OCI-LY7 (cell line): ENCODE results near the gene EP400.

Source experiments
- EZH2phosphoT487 ChIP-seq: fragments of 200-600 bp; sonication (generic); IDR thresholded peaks from 2 replicates; pipeline ENCODE4 v1.6.1; 2018; ENCODE audit warnings: low read depth, borderline replicate concordance, mild to moderate bottlenecking, mixed run types, antibody characterized with exemption, low read length, moderate library complexity, mixed read lengths
- TF ChIP-seq, protein P1 (sequence below): fragments of 200-600 bp; sonication (generic); conservative IDR thresholded peaks from 2 replicates; pipeline ENCODE4 v1.5.1; 2014; ENCODE audit warnings: mild to moderate bottlenecking, antibody characterized with exemption, low read length, moderate library complexity, mixed read lengths

DNA sequence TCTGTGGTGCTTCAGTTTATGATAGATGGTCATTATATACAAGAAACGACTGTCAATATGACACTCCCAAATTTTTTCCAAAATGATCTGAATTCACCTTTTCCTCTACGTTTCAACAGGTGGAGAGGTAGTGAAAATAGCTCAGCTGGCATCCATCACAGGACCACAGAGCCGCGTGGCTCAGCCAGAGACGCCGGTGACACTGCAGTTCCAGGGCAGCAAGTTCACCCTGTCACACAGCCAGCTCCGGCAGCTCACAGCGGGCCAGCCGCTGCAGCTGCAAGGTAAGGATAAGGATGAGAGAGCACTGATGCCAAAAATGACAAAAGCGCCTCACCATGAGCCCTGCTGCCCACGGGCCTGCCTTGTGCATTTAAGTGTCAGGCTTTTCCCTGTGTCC, 73.9 kb downstream of the EP400 start:
- TF ChIP-seq, protein P1, sequence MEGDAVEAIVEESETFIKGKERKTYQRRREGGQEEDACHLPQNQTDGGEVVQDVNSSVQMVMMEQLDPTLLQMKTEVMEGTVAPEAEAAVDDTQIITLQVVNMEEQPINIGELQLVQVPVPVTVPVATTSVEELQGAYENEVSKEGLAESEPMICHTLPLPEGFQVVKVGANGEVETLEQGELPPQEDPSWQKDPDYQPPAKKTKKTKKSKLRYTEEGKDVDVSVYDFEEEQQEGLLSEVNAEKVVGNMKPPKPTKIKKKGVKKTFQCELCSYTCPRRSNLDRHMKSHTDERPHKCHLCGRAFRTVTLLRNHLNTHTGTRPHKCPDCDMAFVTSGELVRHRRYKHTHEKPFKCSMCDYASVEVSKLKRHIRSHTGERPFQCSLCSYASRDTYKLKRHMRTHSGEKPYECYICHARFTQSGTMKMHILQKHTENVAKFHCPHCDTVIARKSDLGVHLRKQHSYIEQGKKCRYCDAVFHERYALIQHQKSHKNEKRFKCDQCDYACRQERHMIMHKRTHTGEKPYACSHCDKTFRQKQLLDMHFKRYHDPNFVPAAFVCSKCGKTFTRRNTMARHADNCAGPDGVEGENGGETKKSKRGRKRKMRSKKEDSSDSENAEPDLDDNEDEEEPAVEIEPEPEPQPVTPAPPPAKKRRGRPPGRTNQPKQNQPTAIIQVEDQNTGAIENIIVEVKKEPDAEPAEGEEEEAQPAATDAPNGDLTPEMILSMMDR = no peak
- TF ChIP-seq EZH2phosphoT487 = no peak
